CD14-positive monocyte (primary cell): ENCODE measurements around the gene ARPC1A. TPM values are rescaled to one million over a fixed set of nuclear protein-coding genes. Genes with fewer than 3 reads are reported as not detected.

Experiments used
- DNase-seq, 3 donors: peaks; one replicate each; pipeline ENCODE4 v3.0.0-alpha.2; 2011 to 2022
- H2AFZ ChIP-seq: 2 replicates; pipeline ENCODE4 v1.6.0; 2012; ENCODE audit warnings: mild to moderate bottlenecking, low read depth, low read length, inconsistent platforms; ENCODE audit not compliant: insufficient read depth, poor library complexity, severe bottlenecking
- H3K27ac ChIP-seq, 2 donors: 1 replicate in 1 of 2; 2 replicates in 1 of 2; pipeline ENCODE4 v1.5.1; 2012 to 2013; ENCODE audit warnings: low read length in 2 of 2, control low read depth in 1 of 2, inconsistent platforms in 1 of 2, low read depth in 1 of 2, mild to moderate bottlenecking in 1 of 2
- H3K27me3 ChIP-seq, 2 donors: one replicate each; pipeline versions ENCODE4 v1.6.0 to v1.6.1; 2011 to 2013; ENCODE audit warnings: low read length in 2 of 2; ENCODE audit not compliant: control insufficient read depth in 2 of 2, insufficient read depth in 2 of 2
- H3K36me3 ChIP-seq, 2 donors: replicated peaks in 1 of 2; 1 replicate in 1 of 2; 2 replicates in 1 of 2; pipeline versions ENCODE4 v1.5.1 to v1.6.1; 2012 to 2013; ENCODE audit warnings: low read length in 2 of 2, control low read depth in 1 of 2, inconsistent platforms in 1 of 2, mild to moderate bottlenecking in 1 of 2; ENCODE audit not compliant: insufficient read depth in 2 of 2, control insufficient read depth in 1 of 2
- H3K4me1 ChIP-seq, 2 donors: 1 replicate in 1 of 2; 2 replicates in 1 of 2; pipeline versions ENCODE4 v1.5.1 to v1.6.1; 2012 to 2013; ENCODE audit warnings: low read length in 2 of 2, control low read depth in 1 of 2, inconsistent platforms in 1 of 2, mild to moderate bottlenecking in 1 of 2, moderate library complexity in 1 of 2; ENCODE audit not compliant: insufficient read depth in 2 of 2, control insufficient read depth in 1 of 2
- H3K4me2 ChIP-seq: replicated peaks from 2 replicates; pipeline ENCODE3; 2012; ENCODE audit warnings: low read length, moderate library complexity, mild to moderate bottlenecking; ENCODE audit not compliant: poor library complexity, severe bottlenecking; ENCODE audit errors: extremely low read depth
- H3K4me3 ChIP-seq, 3 experiments: fragments of 200-600 bp in 1 of 3; sonication (generic) in 1 of 3; replicated peaks in 1 of 3; 1 replicate in 2 of 3; 2 replicates in 1 of 3; pipeline ENCODE4 v1.5.1; 2011 to 2013; ENCODE audit warnings: low read length in 3 of 3, mild to moderate bottlenecking in 3 of 3, control low read depth in 2 of 3, low read depth in 2 of 3, inconsistent platforms in 1 of 3, moderate library complexity in 1 of 3
- H3K79me2 ChIP-seq: 2 replicates; pipeline ENCODE4 v1.6.0; 2012; ENCODE audit warnings: mild to moderate bottlenecking, control low read depth, inconsistent platforms, low read length, moderate library complexity; ENCODE audit not compliant: insufficient read depth
- H3K9ac ChIP-seq: 2 replicates; pipeline ENCODE4 v1.6.0; 2017; ENCODE audit warnings: low read length, mild to moderate bottlenecking; ENCODE audit not compliant: insufficient read depth, poor library complexity, severe bottlenecking
- H3K9me3 ChIP-seq, 2 donors: replicated peaks in 1 of 2; 1 replicate in 1 of 2; 2 replicates in 1 of 2; pipeline versions ENCODE4 v1.5.1 to v1.6.1; 2012 to 2013; ENCODE audit warnings: low read length in 2 of 2, control low read depth in 1 of 2; ENCODE audit not compliant: control insufficient read depth in 1 of 2, insufficient read depth in 1 of 2
- H4K20me1 ChIP-seq: 2 replicates; pipeline ENCODE4 v1.6.0; 2012; ENCODE audit warnings: mild to moderate bottlenecking, low read length, control low read depth, moderate library complexity; ENCODE audit not compliant: insufficient read depth
- H3K27ac Mint-ChIP-seq, 7 donors: one replicate each; pipeline ENCODE4 v1.8.0; 2020; ENCODE audit warnings: mild to moderate bottlenecking in 7 of 7, mixed read lengths in 7 of 7, moderate library complexity in 6 of 7, inconsistent platforms in 2 of 7
- H3K27me3 Mint-ChIP-seq, 3 donors: one replicate each; pipeline ENCODE4 v1.8.0; 2021 to 2022; ENCODE audit warnings: low read depth in 3 of 3, mild to moderate bottlenecking in 3 of 3, mixed read lengths in 3 of 3, moderate library complexity in 3 of 3, inconsistent platforms in 1 of 3
- H3K36me3 Mint-ChIP-seq, 2 donors: one replicate each; pipeline ENCODE4 v1.8.0; 2020; ENCODE audit warnings: mixed read lengths in 2 of 2, inconsistent platforms in 1 of 2, mild to moderate bottlenecking in 1 of 2
- H3K4me1 Mint-ChIP-seq: one replicate; pipeline ENCODE4 v1.8.0; 2020; ENCODE audit warnings: mild to moderate bottlenecking, mixed read lengths
- H3K4me3 Mint-ChIP-seq, 2 donors: one replicate each; pipeline ENCODE4 v1.8.0; 2020; ENCODE audit warnings: mild to moderate bottlenecking in 2 of 2, mixed read lengths in 2 of 2, moderate library complexity in 1 of 2
- H3K9me3 Mint-ChIP-seq, 7 donors: one replicate each; pipeline ENCODE4 v1.8.0; 2020 to 2022; ENCODE audit warnings: mixed read lengths in 7 of 7, mild to moderate bottlenecking in 6 of 7, moderate library complexity in 6 of 7, inconsistent platforms in 2 of 7
- CTCF ChIP-seq: fragments of 200-600 bp; IDR thresholded peaks from one replicate; pipeline ENCODE4 v1.8.0; 2022; ENCODE audit warnings: antibody characterized with exemption, mild to moderate bottlenecking
- WGBS: methylation state at CpG from one replicate; pipeline ENCODE4 v1.1.5; 2013; ENCODE audit warnings: missing lambda C conversion rate; ENCODE audit not compliant: insufficient coverage; 5-methylcytosine and 5-hydroxymethylcytosine counted together
- intact Hi-C, 2 donors: fragments of 100-400 bp; cut with micrococcal nuclease; formaldehyde crosslinking; loops; one replicate each; pipeline versions ENCODE4 v1.15.0 to v1.15.1; 2023
- polyA plus RNA-seq, 3 donors: library from polyadenylated mRNA; depleted of rRNA in 1 of 3; unstranded in 2 of 3; stranded (reverse) in 1 of 3; fragments of 300-500 nt in 2 of 3; fragments of >200 nt in 1 of 3; fragmentation: Illumina TruSeq in 2 of 3; gene quantifications; 1 replicate in 2 of 3; 2 replicates in 1 of 3; pipeline ENCODE4 v1.2.3, GENCODE V29; 2012 to 2021

ARPC1A gene
- polyA plus RNA-seq, 3 donors = 71.7 to 107 (median 104) TPM

DNA sequence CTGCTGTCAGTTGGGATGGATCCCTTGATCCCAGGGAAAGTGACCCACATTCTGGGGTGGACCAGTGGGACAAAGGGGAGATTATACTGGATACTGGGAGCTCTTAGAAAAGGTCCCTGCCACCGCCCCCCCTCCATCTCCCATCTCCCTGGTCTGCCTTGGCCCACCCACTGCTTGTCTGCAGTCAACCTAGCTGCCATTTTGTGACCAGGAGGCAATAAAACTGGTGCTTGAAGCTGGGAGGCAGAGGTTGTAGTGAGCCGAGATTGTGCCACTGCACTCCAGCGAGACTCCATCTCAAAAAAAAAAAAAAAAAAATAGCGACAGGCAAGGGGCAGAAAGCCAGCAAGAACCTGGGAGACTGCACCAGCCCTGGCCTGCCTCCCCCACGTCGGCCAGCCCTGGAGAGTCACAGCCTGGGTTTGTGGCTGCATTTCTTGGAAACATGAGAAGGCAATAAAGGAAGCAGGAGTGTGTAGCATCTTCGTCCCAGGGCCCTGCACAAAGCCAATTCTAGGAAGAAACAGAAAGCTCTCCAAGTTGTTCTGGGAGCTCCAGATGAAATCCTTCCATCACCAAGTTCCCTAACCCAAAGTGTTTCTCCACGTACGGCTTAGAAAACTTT lies 44.2 kb downstream of the ARPC1A start:
- Histone ChIP-seq H3K27ac (no peak overlapping the region), H3K4me1 (peaks cover 6 to 18% of the 10 kb centered on the region in 2 donors), H3K4me3 (no peak overlapping the region), H3K79me2 (peaks cover 11% of the 10 kb centered on the region), H2AFZ (no peak overlapping the region), H3K9ac (no peak overlapping the region), H3K27me3 (no peaks in the 10 kb centered on the region), H3K4me2 (no peak overlapping the region), H4K20me1 (peaks cover 28% of the 10 kb centered on the region), H3K9me3 (no peaks in the 10 kb centered on the region), H3K36me3 (peaks cover 26 to 41% of the 10 kb centered on the region in 2 donors)
- Mint-ChIP-seq H3K9me3 (no peaks in the 10 kb centered on the region), H3K36me3 (peaks cover 25 to 47% of the 10 kb centered on the region in 2 donors), H3K4me3 (no peak overlapping the region), H3K27ac (no peak overlapping the region), H3K4me1 (peaks cover 16% of the 10 kb centered on the region), H3K27me3 (no peaks in the 10 kb centered on the region)
- intact Hi-C loops = no loop called here
- DNase-seq = no peak
- 67% methylated on average over 6 of the region's 9 CpGs for WGBS
- TF ChIP-seq CTCF = no peak

- Histone ChIP-seq H3K4me3 (no peak overlapping the region), H3K27ac (no peak overlapping the region), H3K4me2 (no peak overlapping the region), H2AFZ (no peak overlapping the region), H3K36me3 (peaks cover 13 to 27% of the 10 kb centered on the region in 2 donors), H3K4me1 (peaks cover 17 to 29% of the 10 kb centered on the region in 2 donors), H3K9ac (no peak overlapping the region), H3K79me2 (peaks cover 24% of the 10 kb centered on the region), H3K9me3 (no peaks in the 10 kb centered on the region), H4K20me1 (peaks cover 25% of the 10 kb centered on the region), H3K27me3 (no peaks in the 10 kb centered on the region)
- WGBS = 95% methylated on average over 8 of the region's 11 CpGs
- H3K9me3 Mint-ChIP-seq = no peaks in the 10 kb centered on the region
- H3K4me1 Mint-ChIP-seq = peaks cover 24% of the 10 kb centered on the region
- H3K27ac Mint-ChIP-seq = peak overlapping the region in 2 of 7 donors; percentile 32 to 68
- intact Hi-C loops = no loop called here
- DNase-seq = no peak
- no peaks in the 10 kb centered on the region for H3K27me3 Mint-ChIP-seq
- peaks cover 12 to 33% of the 10 kb centered on the region in 2 donors for H3K36me3 Mint-ChIP-seq
- no peak for TF ChIP-seq CTCF
- H3K4me3 Mint-ChIP-seq = no peak overlapping the region
Observed at GRCh38 chr7:99371376-99371920, 45.8 kb downstream of the ARPC1A start.
